Measurements from ENCODE around the gene ULK3. TPM values are rescaled to one million over a fixed set of nuclear protein-coding genes. Genes with fewer than 3 reads are reported as not detected.

Gene ULK3
- total RNA-seq, 4 donors from 2014 or later = 105 to 330 (median 129) TPM

GRCh38 chr15:74809242-74809641 lies 33.7 kb downstream of the ULK3 start:
- Histone ChIP-seq H3K4me3 (no peak overlapping the region), H3K4me1 (no peaks in the 10 kb centered on the region), H3K27ac (no peak overlapping the region), H3K36me3 (no peaks in the 10 kb centered on the region), H3K9me3 (no peaks in the 10 kb centered on the region), H3K27me3 (no peaks in the 10 kb centered on the region)
- no peak for TF ChIP-seq POLR2AphosphoS5 (IDR thresholded peaks at IDR 0.05)
- no peak for TF ChIP-seq EP300 (IDR thresholded peaks at IDR 0.05)
- no peak for DNase-seq (ENCODE audit: low spot score in 2 of 2)
- 66% methylated on average over 5 of the region's 5 CpGs for whole genome bisulfite sequencing

GRCh38 chr15:74808840-74809229 lies 34.1 kb downstream of the ULK3 start:
- H3K4me3 ChIP-seq = no peak overlapping the region
- no peak overlapping the region for H3K27ac ChIP-seq
- H3K9me3 ChIP-seq = no peaks in the 10 kb centered on the region
- TF ChIP-seq POLR2AphosphoS5 (IDR thresholded peaks at IDR 0.05) = no peak
- TF ChIP-seq POLR2A (IDR thresholded peaks at IDR 0.05) = no peak
- no peak for TF ChIP-seq CTCF (IDR thresholded peaks at IDR 0.05)
- no peak for TF ChIP-seq EP300 (IDR thresholded peaks at IDR 0.05)
- no peaks in the 10 kb centered on the region for H3K4me1 ChIP-seq
- no peak for DNase-seq (ENCODE audit: low spot score in 2 of 2)
- H3K27me3 ChIP-seq = no peaks in the 10 kb centered on the region
- 69% methylated on average over 4 of the region's 4 CpGs for WGBS
- H3K36me3 ChIP-seq = peaks cover 4% of the 10 kb centered on the region

- DNase-seq (ENCODE audit: low spot score in 2 of 2) = no peak
- no peak for TF ChIP-seq EP300 (IDR thresholded peaks at IDR 0.05)
- no peak for TF ChIP-seq CTCF (IDR thresholded peaks at IDR 0.05)
- TF ChIP-seq POLR2A (IDR thresholded peaks at IDR 0.05) = no peak
- TF ChIP-seq POLR2AphosphoS5 (IDR thresholded peaks at IDR 0.05) = no peak
Measured at GRCh38 chr15:74808078-74808839, 34.7 kb downstream of the ULK3 start.

GRCh38 chr15:74807282-74807681 lies 35.7 kb downstream of the ULK3 start:
- Histone ChIP-seq H3K4me1 (no peaks in the 10 kb centered on the region), H3K4me3 (no peak overlapping the region), H3K36me3 (peaks cover 19% of the 10 kb centered on the region), H3K9me3 (no peaks in the 10 kb centered on the region), H3K27me3 (no peaks in the 10 kb centered on the region), H3K27ac (no peak overlapping the region)
- DNase-seq (ENCODE audit: low spot score in 2 of 2) = no peak
- TF ChIP-seq POLR2A (IDR thresholded peaks at IDR 0.05) = no peak
- no peak for TF ChIP-seq POLR2AphosphoS5 (IDR thresholded peaks at IDR 0.05)
- TF ChIP-seq EP300 (IDR thresholded peaks at IDR 0.05) = no peak
- no peak for TF ChIP-seq CTCF (IDR thresholded peaks at IDR 0.05)
- WGBS = 64% methylated on average over 5 of the region's 5 CpGs

More at GRCh38 chr15:74808078-74808839, 34.7 kb downstream of the ULK3 start:
- H3K9me3 ChIP-seq = no peaks in the 10 kb centered on the region
- no peak overlapping the region for H3K27ac ChIP-seq
- H3K27me3 ChIP-seq = no peaks in the 10 kb centered on the region
- WGBS = 69% methylated on average over 18 of the region's 18 CpGs
- H3K36me3 ChIP-seq = peaks cover 10% of the 10 kb centered on the region
- no peaks in the 10 kb centered on the region for H3K4me1 ChIP-seq
- H3K4me3 ChIP-seq = no peak overlapping the region

DNA sequence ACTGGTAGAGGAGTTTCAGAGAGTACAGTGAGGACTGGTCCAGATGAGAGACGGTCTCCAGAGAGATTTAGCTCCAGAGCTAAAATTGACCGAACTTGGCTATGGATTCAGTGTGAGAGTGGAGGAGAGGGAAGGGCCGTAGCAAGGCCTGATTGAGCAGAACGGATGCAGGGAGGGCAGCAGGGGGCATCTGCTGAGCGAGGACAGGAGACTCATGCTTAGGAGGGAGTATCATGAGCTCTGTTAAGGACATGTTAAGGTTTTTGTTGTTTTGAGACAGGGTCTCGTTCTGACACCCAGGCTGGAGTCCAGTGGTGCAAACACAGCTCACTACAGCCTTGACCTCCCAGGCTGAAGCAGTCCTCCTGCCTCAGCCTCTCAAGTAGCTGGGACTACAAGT lies 38.0 kb downstream of the ULK3 start:
- no peak overlapping the region for H3K4me3 ChIP-seq
- H3K9me3 ChIP-seq = no peaks in the 10 kb centered on the region
- peaks cover 6% of the 10 kb centered on the region for H3K4me1 ChIP-seq
- TF ChIP-seq POLR2AphosphoS5 (IDR thresholded peaks at IDR 0.05) (no peak), EP300 (IDR thresholded peaks at IDR 0.05) (no peak), CTCF (IDR thresholded peaks at IDR 0.05) (no peak), POLR2A (IDR thresholded peaks at IDR 0.05) (no peak)
- WGBS = 77% methylated on average over 6 of the region's 6 CpGs
- no peaks in the 10 kb centered on the region for H3K27me3 ChIP-seq
- peaks cover 41% of the 10 kb centered on the region for H3K36me3 ChIP-seq
- H3K27ac ChIP-seq = no peak overlapping the region
- DNase-seq (ENCODE audit: low spot score in 2 of 2) = no peak
